ENCODE data around the gene STK32C. TPM values are rescaled to one million over a fixed set of nuclear protein-coding genes. Genes with fewer than 3 reads are reported as not detected.

Gene STK32C
- total and polyA plus RNA-seq, 8 donors: 9.9 to 18.2 (median 11.6) TPM

DNA sequence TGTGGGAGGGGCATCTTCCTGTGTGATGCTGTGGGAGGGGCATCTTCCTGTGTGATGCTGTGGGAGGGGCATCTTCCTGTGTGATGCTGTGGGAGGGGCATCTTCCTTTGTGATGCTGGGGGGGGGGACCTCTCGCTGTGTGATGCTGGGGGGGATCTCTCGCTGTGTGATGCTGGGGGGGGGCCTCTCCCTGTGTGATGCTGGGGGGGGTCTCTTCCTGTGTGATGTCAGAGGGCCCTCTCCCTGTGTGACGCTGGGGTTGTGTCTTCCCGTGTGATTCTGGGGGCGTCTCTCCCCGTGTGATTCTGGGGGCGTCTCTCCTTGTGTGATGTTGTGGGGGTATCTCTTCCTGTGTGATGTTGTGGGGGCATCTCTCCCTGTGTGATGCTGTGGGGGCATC lies 148.9 kb downstream of the STK32C start:
- no peaks in the 10 kb centered on the region for H3K4me1 ChIP-seq
- TF ChIP-seq, protein P1, sequence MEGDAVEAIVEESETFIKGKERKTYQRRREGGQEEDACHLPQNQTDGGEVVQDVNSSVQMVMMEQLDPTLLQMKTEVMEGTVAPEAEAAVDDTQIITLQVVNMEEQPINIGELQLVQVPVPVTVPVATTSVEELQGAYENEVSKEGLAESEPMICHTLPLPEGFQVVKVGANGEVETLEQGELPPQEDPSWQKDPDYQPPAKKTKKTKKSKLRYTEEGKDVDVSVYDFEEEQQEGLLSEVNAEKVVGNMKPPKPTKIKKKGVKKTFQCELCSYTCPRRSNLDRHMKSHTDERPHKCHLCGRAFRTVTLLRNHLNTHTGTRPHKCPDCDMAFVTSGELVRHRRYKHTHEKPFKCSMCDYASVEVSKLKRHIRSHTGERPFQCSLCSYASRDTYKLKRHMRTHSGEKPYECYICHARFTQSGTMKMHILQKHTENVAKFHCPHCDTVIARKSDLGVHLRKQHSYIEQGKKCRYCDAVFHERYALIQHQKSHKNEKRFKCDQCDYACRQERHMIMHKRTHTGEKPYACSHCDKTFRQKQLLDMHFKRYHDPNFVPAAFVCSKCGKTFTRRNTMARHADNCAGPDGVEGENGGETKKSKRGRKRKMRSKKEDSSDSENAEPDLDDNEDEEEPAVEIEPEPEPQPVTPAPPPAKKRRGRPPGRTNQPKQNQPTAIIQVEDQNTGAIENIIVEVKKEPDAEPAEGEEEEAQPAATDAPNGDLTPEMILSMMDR (IDR thresholded peaks at IDR 0.05): no peak
- peaks cover 0 to 11% of the 10 kb centered on the region in 2 donors for H3K27me3 ChIP-seq
- intact Hi-C loops (cut with DNase I): no loop called here
- ATAC-seq (no peak), DNase-seq (no peak)
- no peak overlapping the region for H3K4me3 ChIP-seq
- H3K27ac ChIP-seq: no peak overlapping the region
- no peaks in the 10 kb centered on the region for H3K9me3 ChIP-seq
- no peaks in the 10 kb centered on the region for H3K36me3 ChIP-seq

- Histone ChIP-seq H3K4me1 (no peaks in the 10 kb centered on the region), H3K4me3 (no peak overlapping the region), H3K27me3 (peaks cover 0 to 5% of the 10 kb centered on the region in 2 donors), H3K9me3 (no peaks in the 10 kb centered on the region), H3K27ac (no peak overlapping the region), H3K36me3 (no peaks in the 10 kb centered on the region)
- intact Hi-C loops (cut with DNase I): no loop called here
- DNase-seq: no peak
- TF ChIP-seq, protein P1 (IDR thresholded peaks at IDR 0.05): no peak
- ATAC-seq: no peak
These were observed 149.5 kb downstream of the STK32C start for GRCh38 chr10:132158122-132158741.

Other genes with a start within 250 kb of the STK32C start
- gene JAKMIP3, start 242.0 kb downstream of the STK32C start, total RNA-seq: under 1 TPM; 0.38 to 0.42 TPM
- gene JAKMIP3, start 242.0 kb downstream of the STK32C start, polyA plus RNA-seq (ENCODE audit: insufficient read length in 6 of 6): under 1 TPM; 0.22 to 0.50 (median 0.35) TPM
- 1 to 10 TPM; 1.3 to 3.1 TPM for gene DPYSL4, start 121.0 kb downstream of the STK32C start, total RNA-seq
- gene DPYSL4, start 121.0 kb downstream of the STK32C start, polyA plus RNA-seq (ENCODE audit: insufficient read length in 6 of 6): 10 to 100 TPM in 5 of 6 donors, 1 to 10 TPM in 1; 9.5 to 14.6 (median 11.6) TPM
- 10 to 100 TPM; 11.7 to 12.6 TPM for gene LRRC27, start 24.2 kb upstream of the STK32C start, total RNA-seq
- 10 to 100 TPM; 25.2 to 35.1 (median 30.2) TPM for gene LRRC27, start 24.2 kb upstream of the STK32C start, polyA plus RNA-seq (ENCODE audit: insufficient read length in 6 of 6)
- 10 to 100 TPM; 21.4 to 23.2 TPM for gene PWWP2B, start 89.2 kb upstream of the STK32C start, total RNA-seq
- 10 to 100 TPM in 3 of 6 donors, 1 to 10 TPM in 3; 8.4 to 13.3 (median 10.3) TPM for gene PWWP2B, start 89.2 kb upstream of the STK32C start, polyA plus RNA-seq (ENCODE audit: insufficient read length in 6 of 6)
- gene INPP5A, start 229.8 kb upstream of the STK32C start, total RNA-seq: 10 to 100 TPM; 32.0 to 37.0 TPM
- 10 to 100 TPM; 32.5 to 44.0 (median 37.3) TPM for gene INPP5A, start 229.8 kb upstream of the STK32C start, polyA plus RNA-seq (ENCODE audit: insufficient read length in 6 of 6)

Data from left lung (tissue), 10 donors.